Measurements from ENCODE around the gene TUBB2B. TPM values are rescaled to one million over a fixed set of nuclear protein-coding genes. Genes with fewer than 3 reads are reported as not detected.

TUBB2B gene
- total and polyA plus RNA-seq, 9 of the 15 experiments (the other 6 are each of a cell fraction or from before 2014, with no cell fraction given): 0.11 to 9.7 (median 4.6) TPM

DNA sequence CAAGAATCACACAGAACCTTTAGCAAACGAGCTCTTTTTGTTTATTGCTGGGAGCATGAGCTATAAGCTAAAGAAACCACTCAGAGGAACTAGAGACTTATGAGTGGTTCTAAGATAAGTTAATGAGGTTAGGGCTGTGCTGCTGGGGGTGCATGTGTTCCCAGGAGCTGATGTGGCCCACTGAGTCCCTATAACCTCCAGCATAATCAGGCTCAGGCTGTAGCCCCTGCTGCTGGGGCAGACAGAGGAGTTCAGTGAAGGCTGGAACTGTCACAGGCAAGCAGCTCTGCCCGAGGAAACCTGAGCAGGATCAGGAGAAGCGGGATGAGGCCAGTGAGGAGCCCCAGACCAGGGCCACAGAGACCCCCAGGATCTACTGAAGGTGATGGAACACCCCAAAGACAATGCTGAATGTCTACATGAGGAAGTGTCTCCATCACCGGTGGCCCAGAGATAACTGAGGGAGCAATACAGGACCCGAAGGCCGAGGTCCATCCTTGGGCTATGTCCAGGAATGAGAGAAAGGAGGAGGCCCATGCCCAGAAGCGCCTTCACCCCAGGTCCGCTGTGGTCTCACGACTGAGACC is 17.3 kb downstream of the TUBB2B start:
- BruUV-seq (replicated peaks): no TSS peak
- no peaks in the 10 kb centered on the region for H3K9me3 ChIP-seq (replicated peaks; ENCODE audit: control insufficient read depth, insufficient read depth, low read depth, low read length)
- peak overlapping the region; percentile 90 for H2AFZ ChIP-seq (ENCODE audit: low read depth, low read length)
- intact Hi-C loops (cut with micrococcal nuclease) (no loop called here), in situ Hi-C loops (cut with MboI) (no loop called here)
- ChIA-PET POLR2A (interaction anchor here (1.2 to 4.3 kb wide), 5 partner anchors 10 to 67 kb away, joined by 3 to 21 read pairs (median 4); partner anchors contain the start of gene TUBB2A), CTCF (ENCODE audit: low intra/inter-chr PET ratio) (no interaction called here)
- H3K9ac ChIP-seq (ENCODE audit: insufficient read depth in 1 of 2, low read depth in 2 of 2, low read length in 2 of 2): peak overlapping the region in 1 of 2 experiments; percentile 7; a peak in 1 of 4 replicates
- no peak overlapping the region for H3K4me3 ChIP-seq
- H3K27me3 ChIP-seq (ENCODE audit: control insufficient read depth in 2 of 2, insufficient read depth in 2 of 2, low read length in 2 of 2): no peaks in the 10 kb centered on the region
- ATAC-seq (no peak), DNase-seq (ENCODE audit: extremely low read depth in 1 of 4, low spot score in 3 of 4) (no peak), FAIRE-seq (no peak)
- WGBS (ENCODE audit: insufficient coverage, low coverage, missing lambda C conversion rate): 71% methylated on average over 8 of the region's 9 CpGs
- H3K4me1 ChIP-seq (replicated peaks in 1 of 2; ENCODE audit: control insufficient read depth in 2 of 2, insufficient read depth in 2 of 2, low read length in 2 of 2): peaks cover 33 to 44% of the 10 kb centered on the region in 2 experiments
- TF ChIP-seq POLR2B (IDR thresholded peaks at IDR 0.05; ENCODE audit: low read depth, partially characterized antibody) (no peak), RREB1 (CRISPR knock-in tag; IDR thresholded peaks at IDR 0.05) (no peak), ZNF143 (CRISPR knock-in tag; IDR thresholded peaks at IDR 0.05) (no peak), MBD2 (IDR thresholded peaks at IDR 0.05; ENCODE audit: borderline replicate concordance, low read depth) (no peak), STAG1 (CRISPR knock-in tag; IDR thresholded peaks at IDR 0.05; ENCODE audit: borderline replicate concordance) (no peak)
- TF ChIP-seq, protein P1, sequence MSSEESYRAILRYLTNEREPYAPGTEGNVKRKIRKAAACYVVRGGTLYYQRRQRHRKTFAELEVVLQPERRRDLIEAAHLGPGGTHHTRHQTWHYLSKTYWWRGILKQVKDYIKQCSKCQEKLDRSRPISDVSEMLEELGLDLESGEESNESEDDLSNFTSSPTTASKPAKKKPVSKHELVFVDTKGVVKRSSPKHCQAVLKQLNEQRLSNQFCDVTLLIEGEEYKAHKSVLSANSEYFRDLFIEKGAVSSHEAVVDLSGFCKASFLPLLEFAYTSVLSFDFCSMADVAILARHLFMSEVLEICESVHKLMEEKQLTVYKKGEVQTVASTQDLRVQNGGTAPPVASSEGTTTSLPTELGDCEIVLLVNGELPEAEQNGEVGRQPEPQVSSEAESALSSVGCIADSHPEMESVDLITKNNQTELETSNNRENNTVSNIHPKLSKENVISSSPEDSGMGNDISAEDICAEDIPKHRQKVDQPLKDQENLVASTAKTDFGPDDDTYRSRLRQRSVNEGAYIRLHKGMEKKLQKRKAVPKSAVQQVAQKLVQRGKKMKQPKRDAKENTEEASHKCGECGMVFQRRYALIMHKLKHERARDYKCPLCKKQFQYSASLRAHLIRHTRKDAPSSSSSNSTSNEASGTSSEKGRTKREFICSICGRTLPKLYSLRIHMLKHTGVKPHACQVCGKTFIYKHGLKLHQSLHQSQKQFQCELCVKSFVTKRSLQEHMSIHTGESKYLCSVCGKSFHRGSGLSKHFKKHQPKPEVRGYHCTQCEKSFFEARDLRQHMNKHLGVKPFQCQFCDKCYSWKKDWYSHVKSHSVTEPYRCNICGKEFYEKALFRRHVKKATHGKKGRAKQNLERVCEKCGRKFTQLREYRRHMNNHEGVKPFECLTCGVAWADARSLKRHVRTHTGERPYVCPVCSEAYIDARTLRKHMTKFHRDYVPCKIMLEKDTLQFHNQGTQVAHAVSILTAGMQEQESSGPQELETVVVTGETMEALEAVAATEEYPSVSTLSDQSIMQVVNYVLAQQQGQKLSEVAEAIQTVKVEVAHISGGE (CRISPR knock-in tag; IDR thresholded peaks at IDR 0.05): peak in 1 of 3 experiments; percentile 6; a peak in 1 of 6 replicates
- no peaks in the 10 kb centered on the region for H3K36me3 ChIP-seq (ENCODE audit: control insufficient read depth, insufficient read depth, low read length)
- H3K9me1 ChIP-seq (ENCODE audit: control insufficient read depth, insufficient read depth, low read length): no peaks in the 10 kb centered on the region
- no peaks in the 10 kb centered on the region for H3K79me2 ChIP-seq (ENCODE audit: control insufficient read depth, insufficient read depth, low read length)
- peak overlapping the region; percentile 75; the same call in 2 of the 3 replicates for H3K27ac ChIP-seq (ENCODE audit: extremely low read depth, low read depth, low read length)
- no peaks in the 10 kb centered on the region for H4K20me1 ChIP-seq (replicated peaks; ENCODE audit: control insufficient read depth, insufficient read depth, low read length)
- no peak overlapping the region for H3K4me2 ChIP-seq (ENCODE audit: insufficient read depth, low read length)
